Central memory CD4-positive, alpha-beta T cell (primary cell): Measurements from ENCODE around the gene PRRX1.

Source experiments
- DNase-seq: peaks from one replicate; pipeline ENCODE4 v3.0.0; 2022

Gene PRRX1

GRCh38 chr1:170723518-170723917 lies 59.6 kb downstream of the PRRX1 start:
- no peak for DNase-seq

DNA sequence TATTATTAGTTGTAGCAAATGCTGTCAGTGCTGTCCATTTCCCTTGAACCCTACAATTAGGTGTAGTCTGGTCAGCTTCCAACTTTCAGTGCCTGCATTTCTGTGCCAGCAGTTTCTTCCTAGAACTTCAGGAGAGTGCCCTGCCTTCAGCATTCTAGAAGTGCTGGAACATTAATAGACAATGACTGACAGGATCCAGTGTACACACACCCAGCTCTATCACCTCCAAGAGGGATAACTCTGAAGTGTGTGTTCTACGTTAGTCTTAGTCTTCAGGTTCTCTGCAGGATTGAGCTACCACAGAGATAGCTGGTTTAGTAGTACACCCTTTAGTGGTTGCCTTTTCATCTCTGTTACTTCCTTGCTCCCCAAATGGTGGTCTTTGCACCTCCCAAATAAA lies 61.4 kb downstream of the PRRX1 start:
- DNase-seq: no peak

GRCh38 chr1:170727963-170728362 lies 64.0 kb downstream of the PRRX1 start:
- no peak for DNase-seq

GRCh38 chr1:170729225-170730002 lies 65.5 kb downstream of the PRRX1 start:
- no peak for DNase-seq

DNA sequence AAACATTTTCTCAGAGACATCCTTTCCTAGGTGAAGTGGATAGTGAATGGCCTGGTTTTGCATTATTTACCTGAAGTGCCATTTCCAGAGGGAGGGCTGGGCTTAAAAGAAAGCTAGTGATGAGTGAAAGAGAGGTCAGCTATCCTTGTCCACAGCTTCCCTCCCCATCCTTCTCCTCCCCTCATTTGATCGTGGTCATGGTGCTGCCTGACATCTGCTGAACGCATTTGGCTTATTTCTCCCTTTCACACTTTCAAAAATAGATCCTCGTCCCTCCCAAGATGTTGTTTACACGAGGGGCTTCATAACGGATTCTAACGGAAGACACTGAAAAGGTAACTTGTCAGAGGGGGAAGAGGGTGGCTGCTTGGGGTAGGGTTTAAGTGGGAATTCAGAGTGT lies 66.1 kb downstream of the PRRX1 start:
- DNase-seq: no peak

- no peak for DNase-seq
Measured at GRCh38 chr1:170730438-170730837, 66.5 kb downstream of the PRRX1 start.

GRCh38 chr1:170731566-170732251 lies 67.8 kb downstream of the PRRX1 start:
- DNase-seq: no peak

DNA sequence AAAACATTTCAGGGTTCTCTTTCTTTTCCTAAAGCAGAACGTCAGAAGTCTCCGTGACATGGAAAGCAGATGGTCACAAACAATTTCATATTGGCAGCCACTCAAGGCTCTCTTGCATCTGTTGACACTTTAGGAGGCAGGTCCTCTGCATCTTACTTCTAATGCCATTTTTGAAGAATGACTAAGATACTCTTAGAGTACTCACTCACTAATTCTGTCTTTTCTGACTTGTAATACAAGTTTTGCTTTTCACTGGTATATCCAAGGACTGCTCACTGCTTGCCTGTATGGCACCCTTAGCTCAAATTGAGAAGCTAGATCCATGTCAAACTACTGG lies 68.3 kb downstream of the PRRX1 start:
- DNase-seq: no peak

DNA sequence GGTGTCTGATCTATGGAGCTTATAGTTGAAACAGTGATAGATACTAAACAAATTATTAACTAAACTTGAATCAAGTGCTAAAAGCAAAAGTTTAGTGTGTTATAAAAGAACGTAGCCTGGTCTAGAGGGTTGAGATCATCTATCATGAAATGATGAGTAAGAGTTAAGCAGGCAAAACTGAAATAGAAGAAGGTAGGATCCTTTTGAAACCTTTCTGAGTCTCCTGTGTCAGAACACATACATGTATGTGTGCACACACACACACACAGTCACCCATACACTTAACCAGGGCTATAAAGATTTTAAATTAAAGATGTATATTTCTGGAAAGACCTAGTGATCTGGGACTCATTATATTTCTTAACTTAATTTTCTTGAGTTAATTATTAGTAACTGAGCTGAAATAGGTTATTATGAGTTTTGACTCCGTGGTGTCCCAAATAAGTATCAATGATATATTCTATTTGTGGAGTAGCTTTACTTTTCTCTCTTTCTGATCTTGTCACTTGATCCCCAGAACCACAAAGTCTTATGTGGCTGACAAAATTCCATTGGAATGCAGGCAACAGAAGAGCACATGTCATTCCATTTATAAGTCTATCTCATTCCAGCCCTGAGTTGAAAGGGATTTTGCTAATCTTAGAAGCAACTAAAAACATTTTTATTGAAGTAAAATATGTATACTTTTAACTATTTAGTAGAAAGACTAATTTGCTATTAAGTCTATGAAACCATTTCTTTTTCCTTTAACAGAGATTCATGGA lies 70.7 kb downstream of the PRRX1 start:
- no peak for DNase-seq

DNA sequence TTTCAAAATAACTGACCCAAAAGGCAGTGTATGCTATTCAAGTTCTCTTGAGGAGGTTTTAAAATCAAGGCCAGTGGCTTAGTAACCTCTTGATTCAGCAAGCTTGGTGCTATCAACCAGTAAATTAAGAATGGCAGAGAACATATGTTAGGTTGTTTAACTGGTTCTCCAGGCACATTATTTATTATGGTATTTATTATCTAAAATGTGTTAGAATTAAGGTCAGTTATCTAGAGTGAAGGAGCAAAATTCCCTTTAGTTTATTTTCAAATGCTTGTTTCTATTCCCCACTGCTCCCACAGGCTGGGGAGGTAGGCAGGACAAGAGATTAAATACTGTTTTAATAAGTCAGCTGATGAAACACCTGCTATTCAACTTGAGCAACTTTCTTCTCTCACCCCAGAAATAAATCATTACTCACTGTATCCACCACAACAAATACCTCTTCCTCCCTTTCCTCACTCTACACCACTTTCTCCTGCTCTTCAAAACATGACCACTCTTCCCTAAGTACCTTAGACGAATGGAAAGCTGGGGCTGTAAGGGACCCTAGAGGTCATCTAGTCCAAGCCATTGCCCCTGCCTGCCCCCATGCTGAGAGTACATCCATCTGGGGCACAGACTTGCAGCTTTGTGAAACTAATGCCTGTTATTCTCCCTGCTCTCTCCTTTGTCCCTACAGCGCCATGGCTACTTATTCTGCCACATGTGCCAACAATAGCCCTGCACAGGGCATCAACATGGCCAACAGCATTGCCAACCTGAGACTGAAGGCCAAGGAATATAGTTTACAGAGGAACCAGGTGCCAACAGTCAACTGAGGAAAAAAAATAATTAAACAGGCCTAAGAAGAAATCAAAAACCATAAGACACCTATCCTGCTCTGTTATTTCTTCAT lies 71.7 kb downstream of the PRRX1 start:
- DNase-seq: no peak

DNA sequence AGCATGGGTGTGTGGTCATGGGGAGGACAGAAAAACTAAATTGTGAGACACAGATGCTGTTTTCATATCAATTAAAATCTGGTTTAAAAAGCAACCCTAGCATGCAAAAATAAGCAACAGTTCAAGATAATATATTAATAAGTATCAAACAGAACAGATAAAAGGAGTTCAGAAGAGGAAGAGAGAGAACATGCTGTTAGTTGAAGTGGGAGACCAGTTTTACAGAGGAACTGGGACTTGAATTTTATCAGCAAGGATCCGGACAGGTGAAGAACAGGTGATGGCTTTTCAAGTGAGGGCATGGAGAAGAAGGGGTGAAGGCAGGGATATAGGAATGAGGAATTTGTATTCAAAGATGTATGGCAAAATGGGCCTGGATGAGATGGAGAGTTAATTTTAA lies 75.9 kb downstream of the PRRX1 start:
- no peak for DNase-seq

DNA sequence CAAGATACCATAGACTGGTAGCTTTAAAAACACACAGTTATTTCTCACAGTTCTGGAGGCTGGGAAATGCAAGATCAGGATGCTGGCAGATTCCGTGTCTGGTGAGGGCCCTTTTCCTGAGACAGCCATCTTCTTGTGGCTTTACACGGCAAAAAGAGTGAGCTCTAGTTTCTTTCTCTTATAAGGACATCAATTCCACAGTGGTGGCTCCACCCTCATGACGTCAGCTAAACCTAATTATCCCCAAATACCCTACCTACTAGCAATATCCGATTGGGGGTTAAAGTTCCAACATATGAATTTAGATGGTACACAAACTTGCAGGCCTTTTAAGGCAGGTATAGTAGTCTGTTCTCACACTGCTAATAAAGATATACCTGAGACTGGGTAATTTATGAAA lies 77.7 kb downstream of the PRRX1 start:
- DNase-seq: no peak

GRCh38 chr1:170742600-170742999 lies 78.7 kb downstream of the PRRX1 start:
- no peak for DNase-seq

- no peak for DNase-seq
Measured at GRCh38 chr1:170743083-170743482, 79.2 kb downstream of the PRRX1 start.

DNA sequence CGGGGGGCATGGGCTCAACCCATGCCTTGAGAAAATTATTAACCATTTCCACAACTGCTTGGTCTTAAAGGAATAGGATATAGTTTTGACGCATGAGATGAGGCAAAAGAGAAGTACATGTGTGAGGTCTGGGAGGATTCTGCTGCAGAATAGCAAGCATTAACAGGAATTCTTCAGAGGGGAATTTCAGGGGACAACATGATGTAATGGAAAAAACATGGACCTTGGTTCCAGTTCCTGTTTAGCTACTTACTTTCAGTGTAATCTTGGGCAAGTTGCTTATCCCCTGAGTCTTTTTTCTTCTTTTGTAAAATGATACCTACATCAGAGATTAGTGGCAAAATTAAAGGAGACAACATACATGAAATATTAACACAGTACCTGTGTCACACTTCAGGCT lies 85.6 kb downstream of the PRRX1 start:
- no peak for DNase-seq

DNA sequence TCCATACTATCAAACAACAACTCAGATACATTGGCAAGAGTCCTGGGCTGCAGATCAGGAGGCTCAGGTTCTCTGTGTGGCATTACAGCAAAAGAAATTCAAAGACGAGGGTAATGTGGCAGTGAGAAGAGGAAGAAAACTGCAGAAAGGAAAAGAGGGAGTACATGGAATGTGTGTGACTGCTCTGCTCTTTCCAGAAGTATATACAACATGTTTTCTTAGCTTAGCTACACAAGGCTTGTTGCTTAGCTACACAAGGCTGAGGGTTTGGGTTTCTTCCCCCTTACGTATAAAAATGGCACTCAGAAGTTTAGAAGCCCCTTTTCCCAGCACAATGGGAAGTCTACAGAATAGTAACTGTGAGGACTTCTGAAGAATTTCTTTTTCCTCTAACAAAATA lies 86.0 kb downstream of the PRRX1 start:
- DNase-seq: no peak

DNA sequence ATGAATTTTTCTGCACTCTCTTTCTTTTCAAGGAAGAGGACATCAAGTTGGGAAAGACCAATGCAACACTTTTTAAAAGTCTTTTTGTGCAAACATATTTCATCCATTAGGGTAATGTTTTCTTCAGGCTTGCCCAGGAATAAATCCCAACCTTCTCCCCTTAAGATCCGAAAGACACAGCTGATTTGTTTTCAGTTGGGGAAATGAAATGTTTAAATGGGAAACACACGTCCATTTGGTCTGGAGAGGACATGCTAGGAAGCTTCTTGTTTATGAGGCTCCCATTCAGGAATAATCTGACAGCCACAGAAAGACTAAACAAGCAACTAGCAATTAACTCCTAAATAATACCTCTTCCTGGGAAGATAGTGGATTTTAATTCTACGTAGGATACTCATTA lies 91.9 kb downstream of the PRRX1 start:
- DNase-seq: no peak

DNA sequence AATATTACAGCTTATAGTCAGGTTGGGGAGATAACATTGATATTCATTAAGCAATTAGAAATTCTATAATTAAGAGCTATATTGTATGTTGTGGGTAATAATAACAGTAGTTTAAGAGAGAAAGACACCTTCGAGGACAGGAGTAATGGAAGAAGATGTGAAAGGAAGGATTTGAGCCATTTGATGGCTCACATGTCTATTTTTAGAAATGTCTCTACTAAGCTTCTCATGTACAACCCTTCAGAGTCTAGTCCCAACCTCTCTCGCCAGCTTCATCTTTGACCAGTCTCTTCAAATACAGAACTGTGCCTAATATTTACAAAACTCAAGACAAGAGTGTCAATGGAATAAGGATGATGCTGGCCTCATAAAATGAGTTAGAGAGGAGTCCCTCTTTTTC lies 95.1 kb downstream of the PRRX1 start:
- no peak for DNase-seq

DNA sequence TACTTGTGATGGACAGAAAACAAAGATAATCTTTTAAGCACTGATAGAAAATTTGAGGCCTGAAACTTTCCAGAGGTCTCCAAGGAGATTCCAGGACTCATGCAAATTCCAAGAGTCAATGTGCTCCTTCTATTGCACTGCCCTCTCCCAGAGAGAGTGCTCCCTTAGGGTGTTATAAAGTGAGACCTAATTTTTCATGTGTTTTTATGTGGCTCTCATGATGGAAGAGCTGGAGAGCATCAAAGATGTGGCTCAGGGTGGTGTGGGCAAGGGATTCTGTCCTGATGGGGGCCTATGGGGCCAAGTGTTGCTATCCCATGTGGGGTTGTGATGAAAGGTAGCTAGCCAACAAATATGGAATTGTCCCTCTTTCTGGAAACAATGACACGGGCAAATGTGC lies 101.3 kb downstream of the PRRX1 start:
- no peak for DNase-seq

DNA sequence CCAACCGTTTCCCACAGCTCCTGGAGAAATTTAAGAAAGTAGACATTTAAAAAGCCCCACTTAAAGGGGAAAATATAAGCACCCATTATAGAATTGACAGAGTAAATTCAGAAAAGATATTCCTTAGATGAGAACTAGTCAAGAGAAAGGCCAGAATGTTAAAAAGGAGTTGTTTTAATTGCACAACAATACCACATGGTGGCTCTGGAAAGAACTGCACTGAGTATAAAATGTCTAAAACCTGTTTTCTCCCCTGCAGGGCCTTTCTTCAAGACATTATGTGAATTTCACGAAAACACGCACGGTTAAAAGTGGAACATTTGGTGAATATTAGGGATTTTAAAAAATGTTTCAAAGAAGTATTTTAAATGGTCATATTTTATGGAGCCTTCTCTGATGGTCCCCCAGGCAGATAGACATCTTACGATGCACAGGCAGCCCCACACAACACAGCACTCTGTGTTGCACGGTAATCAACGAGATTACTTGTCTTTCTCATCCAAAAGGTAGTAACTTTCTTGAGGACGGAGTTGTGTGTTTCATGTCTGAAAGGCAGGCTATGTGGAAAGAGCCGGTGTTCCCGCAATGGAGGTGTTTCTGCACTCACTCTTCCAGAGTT lies 101.9 kb downstream of the PRRX1 start:
- no peak for DNase-seq

- DNase-seq: no peak
Measured at GRCh38 chr1:170768929-170769328, 105.0 kb downstream of the PRRX1 start.

DNA sequence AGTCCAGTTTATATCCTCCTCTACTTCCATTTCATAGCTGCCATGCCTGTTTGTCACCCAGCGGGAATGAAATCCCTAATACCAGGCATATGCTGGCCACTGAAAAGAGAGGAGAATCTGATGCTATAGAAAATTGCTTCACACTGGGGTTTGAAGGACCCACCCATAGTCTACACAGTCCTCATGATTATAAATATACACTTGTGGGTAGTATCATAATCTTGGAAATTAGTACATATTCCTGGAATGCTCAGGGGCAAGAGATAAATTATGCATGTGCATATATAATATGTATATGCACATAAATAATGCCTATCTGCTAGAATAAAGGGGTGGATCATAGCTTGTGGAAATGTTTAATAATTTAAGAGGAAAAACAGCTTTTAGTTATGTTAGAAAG lies 105.8 kb downstream of the PRRX1 start:
- DNase-seq: no peak

GRCh38 chr1:170770254-170770653 lies 106.3 kb downstream of the PRRX1 start:
- no peak for DNase-seq
